SKM-1 (cell line): ENCODE results near the gene PTGR1.
"Not testable (repeated sequence)": the region's sequence is repeated elsewhere in the genome, so short reads cannot be mapped to it uniquely, and the experiment has no call there.

Experiments
- DNase-seq: peaks from one replicate; lab custom pipeline; 2025; ENCODE audit not compliant: unreplicated experiment; lab: John Stamatoyannopoulos, UW

The PTGR1 gene

DNA sequence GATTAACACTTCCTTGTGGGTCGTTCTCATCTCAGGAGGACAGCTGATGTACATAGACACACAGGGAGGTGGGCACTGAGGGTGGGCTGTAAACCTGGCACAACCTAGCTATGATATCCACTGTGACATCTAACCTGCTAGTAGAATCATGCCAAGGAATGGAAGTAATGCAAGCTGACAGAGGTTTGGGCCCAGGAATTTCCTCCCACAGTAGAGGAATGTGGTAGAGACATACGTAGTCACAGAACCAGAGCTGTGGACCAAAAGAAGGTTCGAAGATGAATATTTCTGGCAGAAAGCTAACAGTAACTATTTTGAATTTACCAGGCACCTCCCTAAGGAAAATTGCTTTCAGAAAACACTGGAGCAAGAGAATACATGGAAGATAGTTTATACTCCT lies 16.5 kb upstream of the PTGR1 start:
- DNase-seq = no peak

DNA sequence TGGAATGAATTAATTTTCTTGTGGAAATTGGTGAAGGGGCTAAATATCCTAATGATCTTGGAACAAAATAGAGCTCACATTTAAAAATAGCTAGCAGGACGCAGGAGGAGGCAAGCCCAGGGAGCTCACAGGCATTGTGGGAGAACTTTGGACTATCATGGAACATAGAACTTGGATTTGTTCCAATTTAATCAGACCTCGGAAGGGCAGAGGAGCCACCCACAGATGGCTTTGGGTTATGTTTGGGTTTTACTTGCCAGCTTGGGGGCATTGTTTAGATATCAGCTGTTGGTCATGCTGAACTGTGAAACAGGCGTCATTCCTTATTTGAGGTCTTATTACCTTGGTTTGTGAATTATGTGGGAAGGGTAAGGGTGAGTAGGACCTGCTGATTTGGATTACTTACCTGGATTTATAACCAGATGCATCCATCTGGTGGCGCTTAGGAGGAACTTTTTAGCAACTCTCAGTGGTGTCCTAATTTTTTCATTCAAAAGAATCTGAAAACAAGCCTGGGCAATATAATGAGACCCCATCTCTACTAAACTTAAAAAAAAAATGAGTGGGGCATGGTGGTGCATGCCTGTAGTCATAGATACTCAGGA lies 14.1 kb upstream of the PTGR1 start:
- DNase-seq = no peak

GRCh38 chr9:111610845-111611244 lies 11.4 kb upstream of the PTGR1 start:
- no peak for DNase-seq

DNA sequence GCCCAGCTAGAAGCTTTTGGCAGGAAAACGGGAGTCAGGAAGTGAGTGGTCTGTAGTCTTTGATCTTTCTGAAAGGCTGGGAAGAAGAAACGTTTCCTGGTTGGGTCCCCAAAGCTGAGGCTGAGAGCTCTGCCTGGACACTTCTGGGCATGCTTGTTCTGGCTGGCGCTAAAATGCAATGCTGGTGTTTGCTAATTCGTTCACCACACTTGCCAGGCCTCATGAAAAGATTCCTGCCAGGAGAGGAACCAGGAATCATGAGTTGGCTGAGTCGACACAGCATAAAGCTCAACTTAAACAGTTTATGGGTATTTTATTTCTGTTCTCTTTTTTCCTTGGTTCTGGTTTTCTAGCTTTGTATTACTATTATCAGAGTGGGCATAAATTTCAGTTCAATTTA lies 10.7 kb upstream of the PTGR1 start:
- no peak for DNase-seq

DNA sequence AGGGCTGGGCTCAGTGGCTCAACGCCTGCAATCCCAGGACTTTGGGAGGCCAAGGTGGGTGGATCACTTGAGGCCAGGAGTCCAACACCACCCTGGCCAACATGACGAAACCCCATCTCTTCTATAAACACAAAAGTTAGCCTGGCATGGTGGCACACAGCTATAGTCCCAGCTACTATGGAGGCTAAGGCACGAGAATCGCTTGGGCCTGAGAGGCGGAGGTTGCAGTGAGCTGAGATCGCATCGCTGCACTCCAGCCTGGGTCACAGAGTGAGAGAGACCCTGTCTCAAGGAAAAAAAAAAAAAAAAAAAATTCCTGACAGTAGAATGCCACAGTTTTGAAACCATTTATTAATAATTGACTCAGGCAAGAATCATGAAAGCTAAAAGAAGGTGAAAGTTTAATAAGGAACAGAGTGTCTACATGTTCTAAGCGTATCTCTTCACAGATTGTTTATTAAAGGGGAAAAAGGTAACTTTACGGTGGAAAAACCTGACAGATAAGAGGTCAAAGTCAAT lies 5.7 kb upstream of the PTGR1 start:
- no peak for DNase-seq

GRCh38 chr9:111604054-111604615 lies 4.7 kb upstream of the PTGR1 start:
- DNase-seq = no peak

DNA sequence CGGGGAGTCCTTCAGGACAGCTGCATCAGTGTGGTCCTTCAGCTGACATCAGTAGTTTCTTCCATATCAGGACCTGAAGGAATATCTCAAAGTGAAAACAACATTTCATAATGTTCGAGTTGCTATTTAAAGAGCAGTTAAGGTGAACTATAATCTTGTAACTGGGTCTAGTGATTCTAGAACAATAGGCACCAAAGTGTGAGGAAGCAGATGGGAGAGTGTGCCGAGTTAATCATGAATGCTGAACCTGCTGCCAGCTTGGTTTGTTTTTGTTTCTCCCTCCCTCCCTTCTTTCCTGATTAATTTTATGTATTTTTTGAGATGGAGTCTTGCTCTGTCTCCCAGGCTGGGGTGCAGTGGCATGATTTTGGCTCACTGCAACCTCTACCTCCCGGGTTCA lies 3.6 kb upstream of the PTGR1 start:
- DNase-seq = no peak

GRCh38 chr9:111601237-111602018 lies 2.0 kb upstream of the PTGR1 start:
- DNase-seq = no peak

DNA sequence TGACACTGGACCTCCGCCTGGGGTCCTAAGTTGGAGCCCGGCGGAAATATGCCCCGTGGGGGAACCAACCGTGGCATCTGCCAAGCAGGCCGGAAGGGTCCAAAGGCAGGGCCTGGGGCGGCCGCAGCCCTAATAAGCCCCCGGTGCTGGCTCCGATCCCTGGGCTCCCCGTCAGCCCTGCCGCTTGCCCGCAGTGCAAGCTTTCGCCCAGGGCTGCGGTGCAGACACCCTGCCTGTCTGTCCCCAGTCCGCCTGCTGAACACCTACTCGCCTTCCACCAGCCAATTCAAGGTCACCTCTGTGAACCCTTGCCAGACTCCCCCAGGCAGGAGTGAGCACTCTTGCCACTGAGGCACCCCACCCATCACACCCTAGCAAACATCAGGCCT lies 502 bp upstream of the PTGR1 start:
- DNase-seq = no peak

- DNase-seq = no peak
Measured at GRCh38 chr9:111598733-111599091, 735 bp downstream of the PTGR1 start.

GRCh38 chr9:111597852-111598732 lies 1.4 kb downstream of the PTGR1 start:
- DNase-seq = no peak

DNA sequence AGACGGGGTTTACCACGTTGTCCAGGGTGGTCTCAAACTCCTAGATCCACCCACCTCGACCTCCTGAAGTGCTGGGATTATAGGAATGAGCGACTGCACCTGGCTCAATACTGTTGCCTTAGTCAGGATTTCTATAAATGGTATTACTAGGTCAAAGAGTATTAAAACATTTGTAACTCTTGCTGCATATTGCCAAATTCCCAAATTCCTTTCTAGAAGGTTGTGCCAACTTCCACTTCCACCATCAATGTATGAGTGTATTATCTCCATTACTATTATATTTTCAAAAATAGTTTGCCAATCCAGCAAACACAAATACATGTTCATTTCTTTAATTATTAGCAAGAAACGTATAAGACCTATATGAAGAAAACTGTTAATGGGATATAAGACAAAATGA lies 10.6 kb downstream of the PTGR1 start:
- no peak for DNase-seq

- no peak for DNase-seq
Measured at GRCh38 chr9:111586378-111586777, 13.1 kb downstream of the PTGR1 start.

DNA sequence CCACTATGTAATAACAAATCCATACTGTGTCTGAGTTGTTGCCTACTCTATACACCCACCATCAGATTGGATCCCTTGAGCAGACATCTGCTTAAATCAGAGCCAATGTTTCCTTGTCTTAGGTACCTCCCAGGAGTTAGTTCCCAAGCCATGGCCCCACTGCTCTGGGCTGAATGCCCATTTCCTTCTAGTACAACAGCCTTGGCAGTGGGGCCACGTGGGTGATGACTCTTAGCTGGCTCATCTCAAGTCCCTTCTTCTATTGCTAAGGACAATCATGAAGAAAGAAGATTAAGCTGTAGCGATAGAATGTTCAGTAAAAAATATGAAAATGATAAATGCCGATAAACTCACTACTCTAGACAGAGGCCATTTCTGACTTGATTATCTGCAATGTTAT lies 16.6 kb downstream of the PTGR1 start:
- DNase-seq = no peak

GRCh38 chr9:111572950-111573604 lies 26.4 kb downstream of the PTGR1 start:
- DNase-seq = no peak

GRCh38 chr9:111568127-111568526 lies 31.3 kb downstream of the PTGR1 start:
- not testable (repeated sequence) for DNase-seq

DNA sequence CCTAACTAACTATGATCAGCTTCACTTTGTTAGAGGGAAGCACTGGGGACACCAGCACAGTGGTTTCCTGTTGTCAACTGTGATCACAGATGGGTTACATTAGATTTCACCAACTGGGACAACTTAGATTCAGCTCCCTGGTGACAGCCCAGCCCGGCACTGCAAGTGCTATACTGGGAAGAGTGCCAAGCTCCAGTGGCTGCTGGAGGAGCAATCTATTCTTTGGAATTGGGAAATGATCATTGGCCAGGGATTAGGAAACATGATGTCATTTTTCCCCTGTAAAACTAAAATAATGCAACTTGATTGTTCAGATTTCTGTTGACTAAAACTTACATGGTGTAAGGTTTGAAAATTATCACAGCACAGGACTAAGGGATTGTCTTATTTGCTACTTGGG lies 33.2 kb downstream of the PTGR1 start:
- DNase-seq = no peak

DNA sequence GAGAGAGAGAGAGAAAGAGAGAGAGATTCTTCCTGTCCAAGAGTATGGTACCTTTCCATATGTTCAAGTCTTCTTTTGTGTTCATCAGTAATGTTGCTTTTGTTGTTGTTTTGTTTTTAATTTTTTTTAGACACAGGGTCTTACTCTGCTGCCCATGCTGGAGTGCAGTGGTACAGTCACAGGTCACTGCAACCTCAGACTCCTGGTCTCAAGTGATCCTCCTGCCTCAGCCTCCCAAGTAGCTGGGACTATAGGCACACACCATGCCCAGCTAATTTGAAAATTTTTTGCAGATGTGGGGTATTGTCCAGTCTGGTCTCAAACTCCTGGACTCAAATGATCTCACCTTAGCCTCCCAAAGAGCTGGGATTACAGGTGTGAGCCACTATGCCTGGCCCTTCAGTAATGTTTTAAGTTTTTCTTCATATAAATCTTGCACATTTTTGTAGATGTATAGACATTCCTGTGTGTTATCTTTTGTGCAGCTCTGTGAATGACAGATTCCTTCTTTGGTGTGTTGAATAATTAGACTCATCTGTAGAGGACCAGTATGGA lies 38.2 kb downstream of the PTGR1 start:
- no peak for DNase-seq

- DNase-seq = no peak
Measured at GRCh38 chr9:111559000-111559610, 40.3 kb downstream of the PTGR1 start.

DNA sequence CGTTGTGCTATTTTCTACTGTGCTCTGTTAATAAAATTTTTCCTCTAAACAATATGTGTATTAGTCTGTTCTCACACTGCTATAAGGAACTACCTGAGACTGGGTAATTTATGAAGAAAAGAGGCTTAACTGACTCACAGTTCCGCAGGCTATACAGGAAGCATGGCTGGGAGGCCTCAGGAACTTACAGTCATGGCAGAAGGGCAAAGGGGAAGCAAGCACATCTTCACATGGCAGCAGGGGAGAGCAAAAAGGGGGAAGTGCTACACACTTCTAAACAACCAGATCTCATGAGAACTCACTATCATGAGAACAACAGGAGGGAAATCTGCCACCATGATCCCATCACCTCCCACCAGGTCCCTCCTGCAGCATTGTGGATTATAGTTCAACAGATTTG lies 44.0 kb downstream of the PTGR1 start:
- DNase-seq = not testable (repeated sequence)
